Pancreas (tissue), 10 donors: Measurements from ENCODE around the gene GLE1. TPM values are rescaled to one million over a fixed set of nuclear protein-coding genes. Genes with fewer than 3 reads are reported as not detected.

Experiments
- ATAC-seq, 4 donors: fragments of 200-7000 bp; cut with Tn5 transposase; one replicate each; pipeline versions ENCODE4 v1.8.0 to v1.9.1; 2020; ENCODE audit warnings: mild to moderate bottlenecking in 4 of 4, moderate library complexity in 4 of 4
- DNase-seq, 6 donors: peaks; one replicate each; pipeline ENCODE4 v3.0.0-alpha.2; 2020
- FAIRE-seq: peaks from 2 replicates; lab custom pipeline; 2012; peaks lifted over from hg19 to GRCh38; lab: Jason Lieb, UNC
- H3K27ac ChIP-seq, 4 donors: fragments of 200-600 bp; sonication (generic); 1 replicate in 3 of 4; 2 replicates in 1 of 4; pipeline versions ENCODE4 v1.5.0 to v1.8.0; 2020
- H3K27me3 ChIP-seq, 4 donors: fragments of 200-600 bp; one replicate each; pipeline ENCODE4 v1.8.0; 2021
- H3K36me3 ChIP-seq, 3 donors: fragments of 200-600 bp; sonication (generic) in 1 of 3; one replicate each; pipeline versions ENCODE4 v1.5.0 to v1.8.0; 2020 to 2021
- H3K4me1 ChIP-seq, 3 donors: fragments of 200-600 bp; one replicate each; pipeline ENCODE4 v1.8.0; 2021
- H3K4me3 ChIP-seq, 4 donors: fragments of 200-600 bp; sonication (generic) in 2 of 4; one replicate each; pipeline versions ENCODE4 v1.5.0 to v1.8.0; 2020 to 2021
- H3K9me3 ChIP-seq, 4 donors: fragments of 200-600 bp; one replicate each; pipeline ENCODE4 v1.8.0; 2021
- WGBS, 2 donors: extraction: QIAGEN DNeasy Blood & Tissue Kit; methylation state at CpG; one replicate each; pipeline ENCODE4 v1.1.7; 2013; 5-methylcytosine and 5-hydroxymethylcytosine counted together
- intact Hi-C, 3 donors: fragments of 100-400 bp; cut with DNase I; formaldehyde crosslinking; loops; one replicate each; pipeline versions ENCODE4 v1.11.1 to v1.14.2; 2022
- polyA plus RNA-seq, 2 donors: library from polyadenylated mRNA; stranded (reverse); fragments of 200-250 nt; gene quantifications; one replicate each; pipeline ENCODE4 v1.2.3, GENCODE V29; 2013
- total RNA-seq, 6 donors: library from RNA; stranded (reverse); fragmentation: NEBNext Ultra II Directional in 4 of 6; extraction: Animal tissue kit (Norgen Biotek cat#: 25700) in 4 of 6; gene quantifications; one replicate each; pipeline versions ENCODE4 v1.2.1 to v1.2.4, GENCODE V29; 2021 to 2023
- TF ChIP-seq, protein P1 (sequence below), 4 donors: fragments of 200-600 bp; sonication (generic) in 3 of 4; IDR thresholded peaks; one replicate each; pipeline versions ENCODE4 v1.5.0 to v1.8.0; 2021; ENCODE audit warnings: antibody characterized with exemption in 4 of 4
- donor health status: healthy with polysubstance abuse.
- donor health status: DM: no; HTN: no; CAD: no; lungs with moderate emphysema.
- donor health status: DM: no; HTN: no; CAD: no.
- donor health status: control.
- donor health status: control.
- donor health status: Bipolar disorder and iron deficiency.
- donor health status: DM: yes; HTN: yes; CAD: no.
- donor health status: DM: no; HTN: no; CAD: no.
- donor health status: DM: no; HTN: no; CAD: no.
- donor health status: DM: yes; HTN: yes; CAD: no.

The GLE1 gene
- total and polyA plus RNA-seq, 8 donors = 4.8 to 11.2 (median 8.0) TPM

- intact Hi-C loops = no loop called here
- 33 to 37% methylated on average over 6 of the region's 6 CpGs for WGBS, 2 donors
- DNase-seq = no peak
- Histone ChIP-seq H3K27ac (peak overlapping the region in 2 of 4 donors; percentile 89 to 95), H3K36me3 (no peaks in the 10 kb centered on the region), H3K4me1 (peaks cover 17 to 29% (median 22%) of the 10 kb centered on the region in 3 donors), H3K4me3 (peak overlapping the region in 2 of 4 donors; percentile 96), H3K9me3 (no peaks in the 10 kb centered on the region), H3K27me3 (no peaks in the 10 kb centered on the region)
- no peak for FAIRE-seq
- TF ChIP-seq, protein P1, sequence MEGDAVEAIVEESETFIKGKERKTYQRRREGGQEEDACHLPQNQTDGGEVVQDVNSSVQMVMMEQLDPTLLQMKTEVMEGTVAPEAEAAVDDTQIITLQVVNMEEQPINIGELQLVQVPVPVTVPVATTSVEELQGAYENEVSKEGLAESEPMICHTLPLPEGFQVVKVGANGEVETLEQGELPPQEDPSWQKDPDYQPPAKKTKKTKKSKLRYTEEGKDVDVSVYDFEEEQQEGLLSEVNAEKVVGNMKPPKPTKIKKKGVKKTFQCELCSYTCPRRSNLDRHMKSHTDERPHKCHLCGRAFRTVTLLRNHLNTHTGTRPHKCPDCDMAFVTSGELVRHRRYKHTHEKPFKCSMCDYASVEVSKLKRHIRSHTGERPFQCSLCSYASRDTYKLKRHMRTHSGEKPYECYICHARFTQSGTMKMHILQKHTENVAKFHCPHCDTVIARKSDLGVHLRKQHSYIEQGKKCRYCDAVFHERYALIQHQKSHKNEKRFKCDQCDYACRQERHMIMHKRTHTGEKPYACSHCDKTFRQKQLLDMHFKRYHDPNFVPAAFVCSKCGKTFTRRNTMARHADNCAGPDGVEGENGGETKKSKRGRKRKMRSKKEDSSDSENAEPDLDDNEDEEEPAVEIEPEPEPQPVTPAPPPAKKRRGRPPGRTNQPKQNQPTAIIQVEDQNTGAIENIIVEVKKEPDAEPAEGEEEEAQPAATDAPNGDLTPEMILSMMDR (IDR thresholded peaks at IDR 0.05) = no peak
- no peak for ATAC-seq
These were observed 49.2 kb downstream of the GLE1 start for GRCh38 chr9:128553728-128554127.

DNA sequence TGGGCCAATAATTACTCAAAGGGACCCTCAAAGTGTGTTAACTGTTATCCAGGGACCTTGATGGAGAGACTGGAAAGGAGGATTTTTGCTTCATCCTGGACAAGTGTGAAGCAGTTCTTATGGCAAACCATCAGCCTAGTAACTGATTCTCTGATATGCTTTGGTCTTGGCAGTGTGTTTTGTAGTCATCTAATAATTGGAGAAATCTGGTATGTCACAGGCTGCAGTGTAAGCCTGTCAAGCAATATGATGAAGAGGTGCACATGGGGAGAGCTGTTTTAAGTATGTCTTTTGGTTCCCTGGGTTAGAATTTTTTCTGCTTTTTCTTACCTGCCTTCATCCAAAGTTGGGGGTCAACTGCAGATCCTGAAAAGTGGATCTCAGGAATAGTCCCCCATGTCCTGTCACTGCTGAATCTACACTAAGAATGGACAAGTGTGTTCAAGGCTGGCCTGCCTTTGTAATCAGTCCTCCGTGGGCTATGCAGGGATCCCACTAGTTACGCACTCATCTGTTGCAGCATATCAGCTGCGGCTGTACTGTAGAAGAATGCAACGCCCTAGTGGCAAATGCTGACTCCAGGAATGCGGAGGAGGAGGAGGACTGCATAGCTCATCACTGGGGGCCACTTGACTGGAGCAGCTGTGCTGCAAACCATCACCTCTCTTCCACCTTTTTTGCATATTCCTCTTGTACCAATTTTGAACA, 49.8 kb downstream of the GLE1 start:
- no peaks in the 10 kb centered on the region for H3K36me3 ChIP-seq
- H3K4me3 ChIP-seq = peak overlapping the region in 1 of 4 donors; percentile 96
- no peaks in the 10 kb centered on the region for H3K27me3 ChIP-seq
- no peaks in the 10 kb centered on the region for H3K9me3 ChIP-seq
- no peak for FAIRE-seq
- peaks cover 22 to 35% (median 27%) of the 10 kb centered on the region in 3 donors for H3K4me1 ChIP-seq
- 48 to 52% methylated on average over 5 of the region's 5 CpGs for WGBS, 2 donors
- intact Hi-C loops = no loop called here
- peak in 3 of 6 donors; percentile 23 to 40 (median 27) for DNase-seq
- peak overlapping the region in 3 of 4 donors; percentile 25 to 95 (median 38) for H3K27ac ChIP-seq
- TF ChIP-seq, protein P1 (IDR thresholded peaks at IDR 0.05) = no peak
- ATAC-seq = no peak

GRCh38 chr9:128555180-128555721, 50.7 kb downstream of the GLE1 start:
- Histone ChIP-seq H3K36me3 (no peaks in the 10 kb centered on the region), H3K27ac (peak overlapping the region in 3 of 4 donors; percentile 25 to 95 (median 38)), H3K4me1 (peaks cover 23 to 37% (median 31%) of the 10 kb centered on the region in 3 donors), H3K4me3 (no peak overlapping the region), H3K9me3 (no peaks in the 10 kb centered on the region), H3K27me3 (no peaks in the 10 kb centered on the region)
- TF ChIP-seq, protein P1 (IDR thresholded peaks at IDR 0.05) = no peak
- WGBS, 2 donors = 26 to 43% methylated on average over 9 of the region's 9 CpGs
- ATAC-seq (no peak), FAIRE-seq (no peak), DNase-seq (peak in 1 of 6 donors; percentile 20)
- intact Hi-C loops = no loop called here

- FAIRE-seq (no peak), DNase-seq (no peak), ATAC-seq (no peak)
- Histone ChIP-seq H3K36me3 (no peaks in the 10 kb centered on the region), H3K27ac (no peak overlapping the region), H3K4me3 (no peak overlapping the region), H3K27me3 (no peaks in the 10 kb centered on the region), H3K4me1 (peaks cover 23 to 37% (median 31%) of the 10 kb centered on the region in 3 donors), H3K9me3 (no peaks in the 10 kb centered on the region)
- TF ChIP-seq, protein P1 (IDR thresholded peaks at IDR 0.05) = no peak
- 67 to 76% methylated on average over 2 of the region's 2 CpGs for WGBS, 2 donors
- intact Hi-C loops = no loop called here
These were observed 51.8 kb downstream of the GLE1 start for GRCh38 chr9:128556276-128556675.
